G401 (cell line): ENCODE measurements around the gene TBC1D10B. TPM values are rescaled to one million over a fixed set of nuclear protein-coding genes. Genes with fewer than 3 reads are reported as not detected.
A peak's percentile ranks its signal among the peaks of the same experiment; 100 is the strongest.
"Not testable (repeated sequence)": the region's sequence is repeated elsewhere in the genome, so short reads cannot be mapped to it uniquely, and the experiment has no call there.

Experiments
- DNase-seq: peaks from one replicate; pipeline ENCODE4 v3.0.0-alpha.2; 2015; ENCODE audit warnings: low spot score
- in situ Hi-C: cut with HindIII; loops from 2 replicates; pipeline ENCODE4 v1.10.0; 2016; ENCODE audit warnings: low sequenced_read_pairs, mixed read lengths
- total RNA-seq: library from RNA; depleted of rRNA; stranded (reverse); fragments of >200 nt; shearing (Covaris generic); gene quantifications from 2 replicates; pipeline ENCODE4 v1.2.3, GENCODE V29; 2014

TBC1D10B gene
- total RNA-seq, 1 experiment from 2014 or later = 59.8 TPM

GRCh38 chr16:30399435-30400186, 29.3 kb upstream of the TBC1D10B start:
- DNase-seq = no peak
- in situ Hi-C loops = loop anchor here (25.0 kb wide), 1 partner anchor 238 kb away; no protein-coding TSS in a partner anchor

GRCh38 chr16:30398661-30399434, 28.6 kb upstream of the TBC1D10B start:
- in situ Hi-C loops = no loop called here
- DNase-seq = no peak

- in situ Hi-C loops = no loop called here
- DNase-seq = no peak
Observed at GRCh38 chr16:30397776-30398660, 27.7 kb upstream of the TBC1D10B start.

- in situ Hi-C loops = no loop called here
Observed at GRCh38 chr16:30397056-30397455, 26.8 kb upstream of the TBC1D10B start.

GRCh38 chr16:30396627-30397026, 26.3 kb upstream of the TBC1D10B start:
- DNase-seq, in situ Hi-C loops: not testable (repeated sequence)

More at GRCh38 chr16:30397056-30397455, 26.8 kb upstream of the TBC1D10B start:
- DNase-seq = no peak

GRCh38 chr16:30395992-30396585, 25.8 kb upstream of the TBC1D10B start:
- peak; percentile 64 for DNase-seq
- in situ Hi-C loops = no loop called here

GRCh38 chr16:30395155-30395991, 25.1 kb upstream of the TBC1D10B start, which contains the start of gene ZNF48:
TSS of gene ZNF48 (plus strand) at chr16:30395420. CDS start at chr16:30395795, 375 bp downstream.
- in situ Hi-C loops = no loop called here
- peak; percentile 93 for DNase-seq

- no peak for DNase-seq
Observed at GRCh38 chr16:30394592-30395154, 24.4 kb upstream of the TBC1D10B start.

GRCh38 chr16:30383521-30383920, 13.2 kb upstream of the TBC1D10B start:
- DNase-seq = no peak
- in situ Hi-C loops = no loop called here

More at GRCh38 chr16:30394592-30395154, 24.4 kb upstream of the TBC1D10B start:
- in situ Hi-C loops = no loop called here

- no peak for DNase-seq
- in situ Hi-C loops = no loop called here
Observed at GRCh38 chr16:30382111-30382881, 12.0 kb upstream of the TBC1D10B start, which contains the start of gene SEPTIN1. TSS of gene SEPTIN1 (minus strand) at chr16:30382561. CDS start at chr16:30382542, 19 bp downstream.

- DNase-seq = no peak
Observed at GRCh38 chr16:30381291-30382041, 11.2 kb upstream of the TBC1D10B start.

GRCh38 chr16:30380803-30381208, 10.5 kb upstream of the TBC1D10B start:
- in situ Hi-C loops = no loop called here
- DNase-seq = no peak

More at GRCh38 chr16:30381291-30382041, 11.2 kb upstream of the TBC1D10B start:
- in situ Hi-C loops = no loop called here

- DNase-seq = no peak
- in situ Hi-C loops = no loop called here
Observed at GRCh38 chr16:30380072-30380802, 9.9 kb upstream of the TBC1D10B start.

- no peak for DNase-seq
- in situ Hi-C loops = no loop called here
Observed at GRCh38 chr16:30379158-30379783, 9.0 kb upstream of the TBC1D10B start.
